Hepatocyte (in vitro differentiated cells): ENCODE results near the gene ARL5A.

Experiments used
- CTCF ChIP-seq: fragments of 200-600 bp; sonication (generic); IDR thresholded peaks from 2 replicates; pipeline ENCODE4 v1.5.1; 2016; ENCODE audit warnings: antibody characterized with exemption, mild to moderate bottlenecking; ENCODE audit not compliant: poor library complexity
- EZH2 ChIP-seq: fragments of 200-600 bp; sonication (generic); IDR thresholded peaks from 2 replicates; pipeline ENCODE4 v1.6.1; 2016; ENCODE audit warnings: antibody characterized with exemption, mild to moderate bottlenecking, borderline replicate concordance
- EZH2phosphoT487 ChIP-seq: fragments of 200-600 bp; sonication (generic); IDR thresholded peaks from one replicate; pipeline ENCODE4 v1.6.1; 2018; ENCODE audit warnings: antibody characterized with exemption, mild to moderate bottlenecking, low read depth, moderate library complexity; ENCODE audit not compliant: unreplicated experiment, severe bottlenecking

GRCh38 chr2:151789055-151789834 lies 39.0 kb downstream of the ARL5A start:
- TF ChIP-seq CTCF (no peak), EZH2phosphoT487 (no peak), EZH2 (no peak)
